ENCODE data around the gene NFATC3.

- TF ChIP-seq SUZ12 (IDR thresholded peaks at IDR 0.05), result no peak
- TF ChIP-seq PKNOX1 (IDR thresholded peaks at IDR 0.05), result no peak
- no peak for TF ChIP-seq BHLHE40 (IDR thresholded peaks at IDR 0.05; ENCODE audit: borderline replicate concordance)
- no peak for TF ChIP-seq SP1 (IDR thresholded peaks at IDR 0.05)
- TF ChIP-seq FOXK2 (IDR thresholded peaks at IDR 0.05), result no peak
- no peak for TF ChIP-seq FOXM1 (IDR thresholded peaks at IDR 0.05; ENCODE audit: borderline replicate concordance)
- no peak for TF ChIP-seq HDGF (IDR thresholded peaks at IDR 0.05; ENCODE audit: borderline replicate concordance)
- no peak for TF ChIP-seq NFRKB (IDR thresholded peaks at IDR 0.05)
- no peak for TF ChIP-seq ELF4 (IDR thresholded peaks at IDR 0.05)
- TF ChIP-seq FOXA1 (IDR thresholded peaks at IDR 0.05), result no peak
- no peak for TF ChIP-seq CTBP1 (IDR thresholded peaks at IDR 0.05; ENCODE audit: borderline replicate concordance)
- TF ChIP-seq ARNT (IDR thresholded peaks at IDR 0.05), result no peak
Observed at GRCh38 chr16:68062910-68063393, 22.2 kb upstream of the NFATC3 start.

All from HEK293T (cell line).